Measurements from ENCODE around the gene SCO1. TPM values are rescaled to one million over a fixed set of nuclear protein-coding genes. Genes with fewer than 3 reads are reported as not detected.
A peak's percentile ranks its signal among the peaks of the same experiment; 100 is the strongest.

The SCO1 gene
- total and polyA plus RNA-seq, 10 of the 15 experiments (the other 5 are each of a cell fraction or from before 2014, with no cell fraction given), result 8.2 to 73.0 (median 37.1) TPM

GRCh38 chr17:10653987-10654386 lies 43.3 kb downstream of the SCO1 start (continued):
- TF ChIP-seq ZBTB33 (IDR thresholded peaks at IDR 0.05) (no peak), MAX (IDR thresholded peaks at IDR 0.05; ENCODE audit: low read depth, low read length) (no peak), ZNF24 (IDR thresholded peaks at IDR 0.05) (no peak), PML (IDR thresholded peaks at IDR 0.05; ENCODE audit: low read length) (no peak), YBX1 (IDR thresholded peaks at IDR 0.05) (no peak), ESRRA (IDR thresholded peaks at IDR 0.05; ENCODE audit: low read length) (no peak), EZH2 (IDR thresholded peaks at IDR 0.05; ENCODE audit: borderline replicate concordance, control insufficient read depth, low read depth, low read length) (no peak), ZZZ3 (IDR thresholded peaks at IDR 0.05; ENCODE audit: control insufficient read depth, insufficient read length, low read depth) (no peak), YY1 (IDR thresholded peaks at IDR 0.05; ENCODE audit: low read depth, low read length) (no peak), CHD4 (IDR thresholded peaks at IDR 0.05) (no peak)

- DNase-seq (ENCODE audit: low read depth, low spot score), result no peak
- no peak overlapping the region for H3K9ac ChIP-seq (ENCODE audit: control insufficient read depth, insufficient read depth, low read length)
- CTCF ChIA-PET, result interaction anchor here (1.9 kb wide), 1 partner anchor 30 kb away, joined by 5 read pairs; no protein-coding TSS in a partner anchor
- FAIRE-seq, result no peak
- in situ Hi-C loops (cut with MboI), result no loop called here
- BruUV-seq (replicated peaks), result no TSS peak
- TF ChIP-seq HDAC6 (IDR thresholded peaks at IDR 0.05; ENCODE audit: unreplicated experiment) (no peak), RUNX3 (IDR thresholded peaks at IDR 0.05; ENCODE audit: low read length) (peak; percentile 11; the same call in 1 of the 2 replicates), EGR1 (IDR thresholded peaks at IDR 0.05; ENCODE audit: borderline replicate concordance in 1 of 2, low read depth in 2 of 2, low read length in 2 of 2) (peak in 1 of 2 experiments; percentile 60; a peak in 2 of 3 replicates)
- RAD21 ChIA-PET (ENCODE audit: unreplicated experiment), result no interaction called here
- POLR2A ChIA-PET, result no interaction called here
- no peaks in the 10 kb centered on the region for H3K79me2 ChIP-seq (ENCODE audit: control insufficient read depth, insufficient read depth, low read length)
- no peak overlapping the region for H2AFZ ChIP-seq (ENCODE audit: control insufficient read depth, low read depth, low read length)
- SMC1A ChIA-PET (ENCODE audit: uncharacterized antibody, unreplicated experiment), result interaction anchor here (0.5 kb wide), 1 partner anchor 192 kb away, joined by 3 read pairs; no protein-coding TSS in a partner anchor
- no peaks in the 10 kb centered on the region for H4K20me1 ChIP-seq (ENCODE audit: control insufficient read depth, insufficient read depth)
- H3K4me3 ChIP-seq, result no peak overlapping the region
- no peaks in the 10 kb centered on the region for H3K9me3 ChIP-seq (replicated peaks; ENCODE audit: control insufficient read depth, insufficient read depth, low read length)
- H3K4me2 ChIP-seq (ENCODE audit: control insufficient read depth, insufficient read depth), result no peak overlapping the region
- H3K4me1 ChIP-seq (ENCODE audit: control insufficient read depth, insufficient read depth, low read length), result no peaks in the 10 kb centered on the region
- 27% methylated on average over 10 of the region's 11 CpGs for WGBS (ENCODE audit: insufficient coverage, insufficient replicate concordance, low lambda C conversion rate, missing lambda C conversion rate)
- intact Hi-C loops (cut with micrococcal nuclease; ENCODE audit: unreplicated experiment), result no loop called here
- no peaks in the 10 kb centered on the region for H3K36me3 ChIP-seq (ENCODE audit: control insufficient read depth in 2 of 2, insufficient read depth in 2 of 2, low read length in 1 of 2)
- no peaks in the 10 kb centered on the region; a peak in 1 of 4 replicates for H3K27me3 ChIP-seq (replicated peaks in 1 of 2; ENCODE audit: control insufficient read depth in 2 of 2, insufficient read depth in 2 of 2, low read length in 1 of 2)
- ATAC-seq, result peak; percentile 56
- H3K27ac ChIP-seq (ENCODE audit: control insufficient read depth, insufficient read depth), result no peak overlapping the region
Observed at GRCh38 chr17:10652984-10653659, 44.2 kb downstream of the SCO1 start.

Measured in GM12878 (cell line).